ENCODE results near the gene IGFBP4.
A peak's percentile ranks its signal among the peaks of the same experiment; 100 is the strongest.

IGFBP4 gene

DNA sequence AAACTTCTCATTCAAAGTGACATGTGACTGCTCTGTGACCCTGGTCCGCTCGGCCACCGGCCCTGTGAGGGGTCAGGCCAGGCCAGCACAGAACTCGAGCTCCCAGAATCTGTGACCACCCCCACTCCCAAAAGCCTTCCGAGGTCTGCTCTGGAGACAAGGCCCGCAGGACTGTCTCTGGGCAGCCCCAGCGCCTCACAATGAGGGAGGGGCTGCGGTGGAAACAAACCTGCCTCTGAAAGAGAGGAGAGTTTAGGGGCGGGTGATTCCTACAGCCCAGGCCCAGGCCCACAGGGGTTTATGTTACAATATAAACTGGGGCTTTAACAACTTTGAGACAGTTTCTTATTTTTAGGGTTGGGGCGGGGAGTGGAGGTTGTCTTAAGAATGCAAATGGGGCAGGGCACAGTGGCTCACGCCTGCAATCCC lies 19.9 kb downstream of the IGFBP4 start:
- no peaks in the 10 kb centered on the region for H3K9me3 ChIP-seq (ENCODE audit: insufficient read depth, low read depth, low read length)
- H3K27ac ChIP-seq (ENCODE audit: low read depth, low read length): no peak overlapping the region
- no peak overlapping the region for H3K23ac ChIP-seq (ENCODE audit: low read length)
- no peak overlapping the region for H3K9ac ChIP-seq (ENCODE audit: low read length)
- H3K4me3 ChIP-seq (ENCODE audit: low read depth, low read length): no peak overlapping the region
- H2AFZ ChIP-seq (ENCODE audit: insufficient read depth, low read length, poor library complexity): peak overlapping the region; percentile 14
- H3K4ac ChIP-seq (ENCODE audit: low read depth, low read length): no peak overlapping the region
- WGBS (ENCODE audit: extremely low coverage, insufficient coverage, insufficient read length): no CpG with 5 or more reads among the region's 11 CpGs
- no peak overlapping the region for H2BK5ac ChIP-seq (ENCODE audit: low read depth, low read length, poor library complexity)
- H4K8ac ChIP-seq (ENCODE audit: low read depth, low read length): no peak overlapping the region
- no peaks in the 10 kb centered on the region for H3K36me3 ChIP-seq (ENCODE audit: control insufficient read depth in 1 of 2, insufficient read depth in 2 of 2, low read length in 2 of 2)
- no peak overlapping the region for H3K4me2 ChIP-seq (ENCODE audit: low read length)
- DNase-seq: no peak
- no peak overlapping the region for H2BK120ac ChIP-seq (ENCODE audit: insufficient read depth, low read length, poor library complexity)
- H3K79me2 ChIP-seq (ENCODE audit: control insufficient read depth, insufficient read depth, low read length, poor library complexity): no peaks in the 10 kb centered on the region
- H3K14ac ChIP-seq (ENCODE audit: low read length): no peak overlapping the region
- H2AK5ac ChIP-seq (ENCODE audit: low read length): no peak overlapping the region
- H3K27me3 ChIP-seq (ENCODE audit: insufficient read depth, low read length): no peaks in the 10 kb centered on the region
- peak overlapping the region; percentile 19 for H2BK12ac ChIP-seq (ENCODE audit: low read length)
- H3K4me1 ChIP-seq (ENCODE audit: control insufficient read depth in 1 of 2, insufficient read depth in 2 of 2, low read length in 2 of 2): no peaks in the 10 kb centered on the region
- H4K91ac ChIP-seq (ENCODE audit: low read depth, low read length): no peak overlapping the region
- H3K18ac ChIP-seq (ENCODE audit: low read length): no peak overlapping the region
- no peak overlapping the region for H4K12ac ChIP-seq (ENCODE audit: low read depth, low read length)
- H3K79me1 ChIP-seq (ENCODE audit: low read length): no peaks in the 10 kb centered on the region

GRCh38 chr17:40464392-40464855 lies 21.2 kb downstream of the IGFBP4 start:
- no peak overlapping the region for H3K27ac ChIP-seq (ENCODE audit: low read depth, low read length)
- H2AFZ ChIP-seq (ENCODE audit: insufficient read depth, low read length, poor library complexity): no peak overlapping the region
- H3K23ac ChIP-seq (ENCODE audit: low read length): no peak overlapping the region
- no peak overlapping the region for H4K12ac ChIP-seq (ENCODE audit: low read depth, low read length)
- H3K27me3 ChIP-seq (ENCODE audit: insufficient read depth, low read length): no peaks in the 10 kb centered on the region
- no peak overlapping the region for H3K4ac ChIP-seq (ENCODE audit: low read depth, low read length)
- no peaks in the 10 kb centered on the region for H3K36me3 ChIP-seq (ENCODE audit: control insufficient read depth in 1 of 2, insufficient read depth in 2 of 2, low read length in 2 of 2)
- no peak overlapping the region for H4K91ac ChIP-seq (ENCODE audit: low read depth, low read length)
- no peaks in the 10 kb centered on the region for H3K79me2 ChIP-seq (ENCODE audit: control insufficient read depth, insufficient read depth, low read length, poor library complexity)
- H3K4me3 ChIP-seq (ENCODE audit: low read depth, low read length): no peak overlapping the region
- WGBS (ENCODE audit: extremely low coverage, insufficient coverage, insufficient read length): no CpG with 5 or more reads among the region's 5 CpGs
- no peak overlapping the region for H3K18ac ChIP-seq (ENCODE audit: low read length)
- no peak overlapping the region for H4K8ac ChIP-seq (ENCODE audit: low read depth, low read length)
- no peak overlapping the region for H2AK5ac ChIP-seq (ENCODE audit: low read length)
- no peak overlapping the region for H3K14ac ChIP-seq (ENCODE audit: low read length)
- H2BK12ac ChIP-seq (ENCODE audit: low read length): no peak overlapping the region
- H3K9ac ChIP-seq (ENCODE audit: low read length): no peak overlapping the region
- no peaks in the 10 kb centered on the region for H3K9me3 ChIP-seq (ENCODE audit: insufficient read depth, low read depth, low read length)
- no peak overlapping the region for H2BK120ac ChIP-seq (ENCODE audit: insufficient read depth, low read length, poor library complexity)
- no peaks in the 10 kb centered on the region for H3K4me1 ChIP-seq (ENCODE audit: control insufficient read depth in 1 of 2, insufficient read depth in 2 of 2, low read length in 2 of 2)
- DNase-seq: no peak
- no peak overlapping the region for H3K4me2 ChIP-seq (ENCODE audit: low read length)
- H2BK5ac ChIP-seq (ENCODE audit: low read depth, low read length, poor library complexity): no peak overlapping the region
- no peaks in the 10 kb centered on the region for H3K79me1 ChIP-seq (ENCODE audit: low read length)

GRCh38 chr17:40466298-40466971 lies 23.2 kb downstream of the IGFBP4 start:
- H3K23ac ChIP-seq (ENCODE audit: low read length): no peak overlapping the region
- H4K8ac ChIP-seq (ENCODE audit: low read depth, low read length): no peak overlapping the region
- H2AFZ ChIP-seq (ENCODE audit: insufficient read depth, low read length, poor library complexity): no peak overlapping the region
- peak overlapping the region; percentile 12 for H3K4me3 ChIP-seq (ENCODE audit: low read depth, low read length)
- H2BK12ac ChIP-seq (ENCODE audit: low read length): no peak overlapping the region
- H2BK5ac ChIP-seq (ENCODE audit: low read depth, low read length, poor library complexity): no peak overlapping the region
- no peak overlapping the region for H3K14ac ChIP-seq (ENCODE audit: low read length)
- WGBS (ENCODE audit: extremely low coverage, insufficient coverage, insufficient read length): no CpG with 5 or more reads among the region's 11 CpGs
- H3K27ac ChIP-seq (ENCODE audit: low read depth, low read length): no peak overlapping the region
- H3K27me3 ChIP-seq (ENCODE audit: insufficient read depth, low read length): no peaks in the 10 kb centered on the region
- no peak overlapping the region for H4K12ac ChIP-seq (ENCODE audit: low read depth, low read length)
- H3K4me2 ChIP-seq (ENCODE audit: low read length): no peak overlapping the region
- H4K91ac ChIP-seq (ENCODE audit: low read depth, low read length): no peak overlapping the region
- no peak overlapping the region for H2BK120ac ChIP-seq (ENCODE audit: insufficient read depth, low read length, poor library complexity)
- H3K9ac ChIP-seq (ENCODE audit: low read length): no peak overlapping the region
- no peaks in the 10 kb centered on the region for H3K79me2 ChIP-seq (ENCODE audit: control insufficient read depth, insufficient read depth, low read length, poor library complexity)
- no peak overlapping the region for H3K18ac ChIP-seq (ENCODE audit: low read length)
- H3K4me1 ChIP-seq (ENCODE audit: control insufficient read depth in 1 of 2, insufficient read depth in 2 of 2, low read length in 2 of 2): peaks cover 7 to 8% of the 10 kb centered on the region in 2 experiments
- no peaks in the 10 kb centered on the region for H3K9me3 ChIP-seq (ENCODE audit: insufficient read depth, low read depth, low read length)
- peaks cover 5% of the 10 kb centered on the region for H3K79me1 ChIP-seq (ENCODE audit: low read length)
- H3K4ac ChIP-seq (ENCODE audit: low read depth, low read length): no peak overlapping the region
- H2AK5ac ChIP-seq (ENCODE audit: low read length): no peak overlapping the region
- DNase-seq: no peak
- H3K36me3 ChIP-seq (ENCODE audit: control insufficient read depth in 1 of 2, insufficient read depth in 2 of 2, low read length in 2 of 2): no peaks in the 10 kb centered on the region

- H4K91ac ChIP-seq (ENCODE audit: low read depth, low read length): no peak overlapping the region
- DNase-seq: no peak
- no peak overlapping the region for H2AFZ ChIP-seq (ENCODE audit: insufficient read depth, low read length, poor library complexity)
Observed at GRCh38 chr17:40467281-40467867, 24.1 kb downstream of the IGFBP4 start.

More at GRCh38 chr17:40467281-40467867, 24.1 kb downstream of the IGFBP4 start:
- no CpG with 5 or more reads among the region's 2 CpGs for WGBS (ENCODE audit: extremely low coverage, insufficient coverage, insufficient read length)
- Histone ChIP-seq H3K9me3 (ENCODE audit: insufficient read depth, low read depth, low read length) (peaks cover 4% of the 10 kb centered on the region), H3K4me2 (ENCODE audit: low read length) (no peak overlapping the region), H3K4ac (ENCODE audit: low read depth, low read length) (no peak overlapping the region), H2AK5ac (ENCODE audit: low read length) (no peak overlapping the region), H3K9ac (ENCODE audit: low read length) (no peak overlapping the region), H2BK5ac (ENCODE audit: low read depth, low read length, poor library complexity) (no peak overlapping the region), H2BK12ac (ENCODE audit: low read length) (no peak overlapping the region), H3K23ac (ENCODE audit: low read length) (no peak overlapping the region), H3K79me1 (ENCODE audit: low read length) (peaks cover 5% of the 10 kb centered on the region), H3K4me3 (ENCODE audit: low read depth, low read length) (no peak overlapping the region), H3K27me3 (ENCODE audit: insufficient read depth, low read length) (no peaks in the 10 kb centered on the region), H3K79me2 (ENCODE audit: control insufficient read depth, insufficient read depth, low read length, poor library complexity) (no peaks in the 10 kb centered on the region), H2BK120ac (ENCODE audit: insufficient read depth, low read length, poor library complexity) (no peak overlapping the region), H3K36me3 (ENCODE audit: control insufficient read depth in 1 of 2, insufficient read depth in 2 of 2, low read length in 2 of 2) (no peaks in the 10 kb centered on the region), H3K4me1 (ENCODE audit: control insufficient read depth in 1 of 2, insufficient read depth in 2 of 2, low read length in 2 of 2) (peaks cover 9 to 13% of the 10 kb centered on the region in 2 experiments), H3K18ac (ENCODE audit: low read length) (no peak overlapping the region), H3K27ac (ENCODE audit: low read depth, low read length) (no peak overlapping the region), H3K14ac (ENCODE audit: low read length) (no peak overlapping the region), H4K8ac (ENCODE audit: low read depth, low read length) (no peak overlapping the region), H4K12ac (ENCODE audit: low read depth, low read length) (no peak overlapping the region)
